ENCODE measurements around the gene ARHGEF7.
"Not testable (repeated sequence)": the region's sequence is repeated elsewhere in the genome, so short reads cannot be mapped to it uniquely, and the experiment has no call there.

ARHGEF7 gene

DNA sequence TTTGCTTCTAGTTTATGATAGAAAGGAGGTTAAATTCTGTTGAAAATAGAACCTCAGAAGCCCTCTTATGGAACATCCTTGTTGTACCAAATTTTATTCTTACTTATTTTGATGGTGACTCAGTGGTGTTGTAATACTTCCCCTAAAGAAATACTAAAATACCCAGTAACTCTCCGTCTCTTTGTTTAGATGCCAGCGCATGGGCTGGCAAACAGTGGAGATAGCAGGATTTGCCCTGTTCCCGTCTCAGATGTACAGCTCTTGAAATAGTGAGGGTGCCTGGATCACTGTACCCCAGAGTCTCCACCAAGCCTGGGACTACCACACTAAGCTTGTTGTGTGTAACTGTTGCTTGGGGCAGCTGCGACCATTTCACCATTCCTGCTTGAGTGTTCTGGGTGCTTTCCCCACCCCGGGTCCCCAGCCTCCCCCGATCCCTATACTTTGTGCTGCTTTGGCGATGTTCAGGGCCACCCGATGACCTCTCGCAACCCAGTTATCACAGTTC, 138.3 kb downstream of the ARHGEF7 start:
- TF ChIP-seq, protein P1, sequence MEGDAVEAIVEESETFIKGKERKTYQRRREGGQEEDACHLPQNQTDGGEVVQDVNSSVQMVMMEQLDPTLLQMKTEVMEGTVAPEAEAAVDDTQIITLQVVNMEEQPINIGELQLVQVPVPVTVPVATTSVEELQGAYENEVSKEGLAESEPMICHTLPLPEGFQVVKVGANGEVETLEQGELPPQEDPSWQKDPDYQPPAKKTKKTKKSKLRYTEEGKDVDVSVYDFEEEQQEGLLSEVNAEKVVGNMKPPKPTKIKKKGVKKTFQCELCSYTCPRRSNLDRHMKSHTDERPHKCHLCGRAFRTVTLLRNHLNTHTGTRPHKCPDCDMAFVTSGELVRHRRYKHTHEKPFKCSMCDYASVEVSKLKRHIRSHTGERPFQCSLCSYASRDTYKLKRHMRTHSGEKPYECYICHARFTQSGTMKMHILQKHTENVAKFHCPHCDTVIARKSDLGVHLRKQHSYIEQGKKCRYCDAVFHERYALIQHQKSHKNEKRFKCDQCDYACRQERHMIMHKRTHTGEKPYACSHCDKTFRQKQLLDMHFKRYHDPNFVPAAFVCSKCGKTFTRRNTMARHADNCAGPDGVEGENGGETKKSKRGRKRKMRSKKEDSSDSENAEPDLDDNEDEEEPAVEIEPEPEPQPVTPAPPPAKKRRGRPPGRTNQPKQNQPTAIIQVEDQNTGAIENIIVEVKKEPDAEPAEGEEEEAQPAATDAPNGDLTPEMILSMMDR (IDR thresholded peaks at IDR 0.05; ENCODE audit: extremely low read depth, missing control alignments), result no peak
- no peak for DNase-seq (ENCODE audit: low spot score)

DNA sequence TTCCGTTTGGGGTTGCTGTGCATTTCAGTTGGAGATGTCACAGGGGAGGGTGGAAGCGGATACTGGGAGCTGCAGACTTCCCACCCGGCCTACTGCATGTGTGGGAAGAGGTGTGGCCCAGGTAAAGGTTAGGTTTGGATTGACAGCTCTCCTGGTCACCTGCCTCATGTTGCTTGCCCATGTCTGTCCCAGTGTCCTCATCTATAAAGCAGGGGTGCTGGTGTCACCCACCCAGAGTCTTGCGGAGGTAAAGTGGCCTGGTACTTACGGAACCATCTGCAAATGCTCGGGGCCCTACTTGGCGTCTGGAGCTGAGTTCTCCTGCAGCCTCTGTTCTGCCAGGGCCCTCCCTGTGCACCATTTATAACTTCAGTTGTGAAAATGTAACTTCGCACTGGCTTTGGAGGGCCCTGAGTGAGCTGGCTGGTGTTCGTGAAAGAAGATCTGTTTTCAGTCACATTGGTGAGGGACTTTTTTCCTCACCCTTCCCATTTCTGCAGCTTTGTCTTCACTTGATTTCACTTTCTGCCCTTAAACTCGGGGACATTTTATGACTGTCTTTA, 140.2 kb downstream of the ARHGEF7 start:
- TF ChIP-seq, protein P1 (IDR thresholded peaks at IDR 0.05; ENCODE audit: extremely low read depth, missing control alignments), result no peak
- DNase-seq (ENCODE audit: low spot score), result no peak

DNA sequence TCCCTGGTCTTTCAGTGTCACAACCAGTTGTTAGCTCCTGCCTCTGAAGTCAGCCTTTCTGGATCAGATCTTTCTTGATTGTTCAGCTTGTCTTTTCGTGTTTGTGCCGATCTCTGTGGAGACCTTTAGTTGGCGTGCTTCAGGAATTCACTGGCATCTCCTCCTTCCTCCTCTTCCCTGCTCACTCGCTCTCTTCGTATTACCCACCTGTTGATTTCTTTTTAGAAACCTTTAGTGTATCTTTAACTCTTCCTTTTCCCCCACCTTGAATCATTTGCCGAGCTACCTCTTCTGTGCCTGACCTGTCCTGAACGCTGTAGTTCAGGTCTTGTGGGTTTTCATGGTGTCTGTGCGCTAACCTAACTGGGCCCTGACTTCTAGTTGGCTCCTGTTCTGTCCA, 141.3 kb downstream of the ARHGEF7 start:
- no peak for DNase-seq (ENCODE audit: low spot score)
- TF ChIP-seq, protein P1 (IDR thresholded peaks at IDR 0.05; ENCODE audit: extremely low read depth, missing control alignments), result no peak

DNA sequence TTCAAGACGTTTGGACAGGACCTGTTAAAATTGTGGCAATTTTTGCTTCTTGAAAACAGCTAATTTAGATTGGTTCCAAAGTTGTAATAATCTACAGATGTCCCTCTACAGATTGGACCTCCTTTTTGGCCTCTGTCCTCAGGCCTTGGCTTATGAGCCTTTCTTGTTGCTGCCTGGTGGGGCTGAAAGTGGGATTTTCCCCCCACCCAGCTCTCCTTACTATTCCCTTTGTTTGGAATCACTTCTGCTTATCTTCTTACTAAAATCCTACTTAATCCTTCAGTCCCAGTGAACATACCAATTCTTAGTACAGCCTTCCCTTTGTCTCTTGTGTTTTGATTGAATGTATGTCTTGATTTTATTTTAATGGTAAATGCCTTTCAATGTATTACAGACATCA, 141.8 kb downstream of the ARHGEF7 start:
- no peak for DNase-seq (ENCODE audit: low spot score)
- TF ChIP-seq, protein P1 (IDR thresholded peaks at IDR 0.05; ENCODE audit: extremely low read depth, missing control alignments), result no peak

DNA sequence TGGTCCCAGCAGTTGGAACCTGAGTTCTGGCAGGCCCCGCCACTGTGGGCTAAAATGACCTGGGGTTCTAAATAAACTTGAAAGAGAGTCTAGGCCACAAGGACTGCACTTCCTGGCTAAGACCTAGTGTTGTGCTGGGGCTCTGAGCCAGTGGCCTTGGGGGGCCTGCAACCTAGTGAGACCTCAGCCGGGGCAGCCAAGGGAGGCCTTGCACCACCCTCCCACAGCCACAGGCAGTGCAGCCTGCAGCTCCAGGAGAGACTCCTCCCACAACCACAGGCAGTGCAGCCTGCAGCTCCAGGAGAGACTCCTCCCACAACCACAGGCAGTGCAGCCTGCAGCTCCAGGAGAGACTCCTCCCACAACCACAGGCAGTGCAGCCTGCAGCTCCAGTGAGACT, 142.8 kb downstream of the ARHGEF7 start:
- not testable (repeated sequence) for DNase-seq (ENCODE audit: low spot score)

DNA sequence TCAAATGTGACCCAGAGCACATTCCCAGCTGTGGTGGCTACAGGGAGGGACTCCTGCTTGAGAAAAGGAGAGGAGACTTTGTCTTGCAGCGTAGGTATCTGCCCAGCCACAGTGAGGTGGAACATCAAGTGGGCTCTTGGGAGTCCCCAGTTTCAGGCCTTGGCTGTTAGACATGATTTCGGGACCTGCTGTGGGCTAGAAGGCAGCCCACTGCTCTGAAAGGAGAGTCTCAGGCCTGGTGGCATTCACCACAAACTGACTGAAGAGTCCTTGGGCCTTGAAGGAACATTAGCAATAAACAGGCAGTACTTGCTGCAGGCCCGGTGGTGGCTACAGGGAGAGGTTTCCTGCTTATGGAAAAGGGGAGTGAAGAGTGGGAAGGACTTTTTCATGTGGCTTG, 143.5 kb downstream of the ARHGEF7 start:
- TF ChIP-seq, protein P1 (IDR thresholded peaks at IDR 0.05; ENCODE audit: extremely low read depth, missing control alignments), result no peak
- DNase-seq (ENCODE audit: low spot score), result no peak

DNA sequence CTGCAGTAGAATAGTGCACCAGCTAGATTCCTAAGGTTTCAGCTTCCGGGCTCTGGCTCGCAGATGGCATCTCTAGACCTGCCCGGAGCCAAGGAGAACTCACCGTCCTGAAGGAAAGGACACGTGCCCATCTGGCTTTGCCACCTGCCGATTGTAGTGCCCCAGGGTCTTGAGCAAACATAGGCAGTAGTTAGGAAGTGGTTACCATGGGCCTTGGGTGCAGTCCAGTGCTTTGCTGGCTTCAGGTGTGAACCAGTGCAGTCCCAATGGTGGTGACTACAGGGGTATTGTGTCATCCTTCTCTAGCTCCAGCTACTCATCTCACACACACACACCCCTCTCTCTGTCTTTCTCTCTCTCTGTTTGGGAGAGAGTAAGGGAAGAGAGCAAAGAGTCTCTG, 143.9 kb downstream of the ARHGEF7 start:
- TF ChIP-seq, protein P1 (IDR thresholded peaks at IDR 0.05; ENCODE audit: extremely low read depth, missing control alignments), result no peak
- DNase-seq (ENCODE audit: low spot score), result no peak

DNA sequence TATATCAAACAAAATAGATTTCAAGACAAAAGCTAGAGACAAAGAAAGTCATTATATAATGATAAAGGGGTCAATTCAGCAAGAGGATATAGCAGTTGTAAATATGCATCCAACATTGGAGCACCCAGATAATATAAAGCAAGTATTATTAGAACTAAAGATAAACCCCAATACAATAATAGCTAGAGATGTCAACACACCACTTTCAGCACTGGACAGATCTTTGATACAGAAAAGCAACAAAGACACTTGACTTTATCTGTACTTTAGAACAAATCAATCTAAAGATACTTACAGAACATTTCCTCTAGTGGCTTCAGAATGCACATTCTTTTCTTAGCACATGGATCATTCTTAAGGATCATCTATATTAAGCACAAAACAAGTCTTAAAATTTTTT, 146.2 kb downstream of the ARHGEF7 start:
- no peak for DNase-seq (ENCODE audit: low spot score)
- TF ChIP-seq, protein P1 (IDR thresholded peaks at IDR 0.05; ENCODE audit: extremely low read depth, missing control alignments), result no peak
